HepG2 (cell line): ENCODE data around the gene BASP1.
A peak's percentile ranks its signal among the peaks of the same experiment; 100 is the strongest.

Experiments
- FOXM1 ChIP-seq: sonication (generic); formaldehyde crosslinking; IDR thresholded peaks from 2 replicates; pipeline ENCODE4 v1.5.0; 2020; ENCODE audit warnings: missing genetic modification reagents
- GPBP1L1 ChIP-seq: sonication (generic); formaldehyde crosslinking; IDR thresholded peaks from 2 replicates; pipeline ENCODE4 v1.5.0; 2020; ENCODE audit warnings: mild to moderate bottlenecking, missing genetic modification reagents
- IKZF5 ChIP-seq: IDR thresholded peaks from 2 replicates; pipeline ENCODE4 v1.6.1; 2018; ENCODE audit warnings: missing genetic modification reagents, mild to moderate bottlenecking, missing compliant biosample characterization
- MAFK ChIP-seq, 2 experiments: IDR thresholded peaks in 1 of 2; conservative IDR thresholded peaks in 1 of 2; 2 replicates each; pipeline ENCODE4 v1.6.1; 2011; ENCODE audit warnings: improper control_type of control experiment in 2 of 2, low read length in 2 of 2
- SKIL ChIP-seq: sonication (generic); formaldehyde crosslinking; IDR thresholded peaks from 2 replicates; pipeline ENCODE4 v1.8.0; 2022; ENCODE audit warnings: missing genetic modification reagents, mild to moderate bottlenecking, moderate library complexity, borderline replicate concordance
- ZNF281 ChIP-seq: sonication (generic); formaldehyde crosslinking; IDR thresholded peaks from 2 replicates; pipeline ENCODE4 v1.4.0; 2020; ENCODE audit warnings: missing genetic modification reagents, borderline replicate concordance
- TF ChIP-seq, protein P1 (sequence below): conservative IDR thresholded peaks from 2 replicates; pipeline ENCODE4 v1.6.1; 2018; ENCODE audit warnings: missing genetic modification reagents

DNA sequence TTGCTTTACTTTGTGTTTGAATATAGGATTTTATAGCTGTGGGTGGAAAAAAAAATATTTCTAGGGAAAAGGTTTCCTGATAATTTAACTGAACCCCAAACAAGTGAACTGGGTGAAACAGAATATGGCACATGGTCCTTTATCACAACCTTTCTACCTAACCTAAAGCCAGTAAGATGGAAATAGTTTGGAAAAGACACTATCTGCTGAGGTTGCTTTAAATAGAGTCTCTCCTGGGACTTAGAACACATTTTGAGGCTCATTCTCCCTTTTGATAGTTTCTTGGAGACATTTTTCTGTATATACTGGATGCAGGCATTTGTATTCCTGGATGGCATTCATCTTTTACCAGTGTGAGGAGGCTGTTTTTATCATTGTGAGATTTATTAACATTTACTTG, 39.4 kb downstream of the BASP1 start:
- TF ChIP-seq GPBP1L1 (CRISPR knock-in tag) (no peak), SKIL (CRISPR knock-in tag) (no peak), FOXM1 (CRISPR knock-in tag) (no peak), IKZF5 (CRISPR knock-in tag) (no peak), MAFK (conservative IDR thresholded peaks at IDR 0.05 in 1 of 2, IDR thresholded peaks at IDR 0.05 in 1 of 2; ENCODE audit: low read length in 2 of 2) (peak; percentile 5 to 51; a peak in 2 of 4 replicates), ZNF281 (CRISPR knock-in tag) (no peak)
- TF ChIP-seq, protein P1, sequence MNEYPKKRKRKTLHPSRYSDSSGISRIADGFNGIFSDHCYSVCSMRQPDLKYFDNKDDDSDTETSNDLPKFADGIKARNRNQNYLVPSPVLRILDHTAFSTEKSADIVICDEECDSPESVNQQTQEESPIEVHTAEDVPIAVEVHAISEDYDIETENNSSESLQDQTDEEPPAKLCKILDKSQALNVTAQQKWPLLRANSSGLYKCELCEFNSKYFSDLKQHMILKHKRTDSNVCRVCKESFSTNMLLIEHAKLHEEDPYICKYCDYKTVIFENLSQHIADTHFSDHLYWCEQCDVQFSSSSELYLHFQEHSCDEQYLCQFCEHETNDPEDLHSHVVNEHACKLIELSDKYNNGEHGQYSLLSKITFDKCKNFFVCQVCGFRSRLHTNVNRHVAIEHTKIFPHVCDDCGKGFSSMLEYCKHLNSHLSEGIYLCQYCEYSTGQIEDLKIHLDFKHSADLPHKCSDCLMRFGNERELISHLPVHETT (CRISPR knock-in tag) = no peak
